NCI-H526 (cell line): ENCODE data around the gene TAF11L14.

Experiments used
- DNase-seq, 2 experiments: peaks; one replicate each; lab custom pipeline; 2025; lab: John Stamatoyannopoulos, UW

The TAF11L14 gene

GRCh38 chr5:17679597-17680203 is 45.4 kb downstream of the TAF11L14 start:
- no peak for DNase-seq

GRCh38 chr5:17680737-17681136 is 46.5 kb downstream of the TAF11L14 start:
- no peak for DNase-seq
